HepG2 (cell line): ENCODE results near the gene FAM131C. TPM values are rescaled to one million over a fixed set of nuclear protein-coding genes. Genes with fewer than 3 reads are reported as not detected.

Experiments
- GATAD1 ChIP-seq: IDR thresholded peaks from 2 replicates; pipeline ENCODE4 v1.6.1; 2016; ENCODE audit warnings: missing genetic modification reagents, missing compliant biosample characterization
- KAT7 ChIP-seq: IDR thresholded peaks from 2 replicates; pipeline ENCODE4 v1.6.1; 2018; ENCODE audit warnings: borderline replicate concordance, missing compliant biosample characterization
- SP2 ChIP-seq: sonication (generic); formaldehyde crosslinking; IDR thresholded peaks from 2 replicates; pipeline ENCODE4 v1.5.1; 2020; ENCODE audit warnings: mild to moderate bottlenecking, missing genetic modification reagents
- TOE1 ChIP-seq: sonication (generic); formaldehyde crosslinking; IDR thresholded peaks from 2 replicates; pipeline ENCODE4 v1.4.0; 2020; ENCODE audit warnings: mild to moderate bottlenecking, missing genetic modification reagents
- ZFP37 ChIP-seq: sonication (generic); formaldehyde crosslinking; IDR thresholded peaks from 2 replicates; pipeline ENCODE4 v1.4.0; 2020; ENCODE audit warnings: missing genetic modification reagents, borderline replicate concordance
- ZNF253 ChIP-seq: sonication (generic); formaldehyde crosslinking; IDR thresholded peaks from 2 replicates; pipeline ENCODE4 v1.8.0; 2022; ENCODE audit warnings: mild to moderate bottlenecking, missing genetic modification reagents, borderline replicate concordance
- ZNF367 ChIP-seq: sonication (generic); formaldehyde crosslinking; IDR thresholded peaks from 2 replicates; pipeline ENCODE4 v1.4.0; 2020; ENCODE audit warnings: missing genetic modification reagents, borderline replicate concordance
- ZNF816 ChIP-seq: sonication (generic); formaldehyde crosslinking; IDR thresholded peaks from 2 replicates; pipeline ENCODE4 v1.8.0; 2022; ENCODE audit warnings: missing genetic modification reagents, mild to moderate bottlenecking, borderline replicate concordance
- polyA plus RNA-seq, 8 experiments: library from polyadenylated mRNA; depleted of rRNA in 3 of 8; stranded (reverse) in 7 of 8; unstranded in 1 of 8; fragments of >200 nt; fragmentation: Illumina TruSeq in 4 of 8; extraction: Trizol in 4 of 8; gene quantifications; 2 replicates each; pipeline versions ENCODE4 v1.2.1 to v1.2.3, GENCODE V29; 2011 to 2016; ENCODE audit warnings: low read depth in 4 of 8, missing spikeins in 1 of 8, mixed read lengths in 1 of 8; ENCODE audit not compliant: insufficient read depth in 1 of 8
- total RNA-seq, 5 experiments: library from RNA; depleted of rRNA; stranded (reverse); fragments of >200 nt; fragmentation: Illumina TruSeq; extraction: Trizol; gene quantifications; 2 replicates each; pipeline ENCODE4 v1.2.3, GENCODE V29; 2016; ENCODE audit warnings: low read depth in 1 of 5
- TF ChIP-seq, protein P1 (sequence below), 2 experiments: sonication (generic) in 1 of 2; formaldehyde crosslinking in 1 of 2; IDR thresholded peaks; 2 replicates each; pipeline versions ENCODE4 v1.6.1 to v1.9.0; 2014 to 2022; ENCODE audit warnings: antibody characterized with exemption in 1 of 2, borderline replicate concordance in 1 of 2, inconsistent platforms in 1 of 2, low read depth in 1 of 2, missing genetic modification reagents in 1 of 2
- TF ChIP-seq, protein P2 (sequence below): sonication (generic); formaldehyde crosslinking; IDR thresholded peaks from 2 replicates; pipeline ENCODE4 v1.4.0; 2020; ENCODE audit warnings: low read depth, mild to moderate bottlenecking, missing genetic modification reagents
- TF ChIP-seq, protein P3 (sequence below): sonication (generic); formaldehyde crosslinking; IDR thresholded peaks from 2 replicates; pipeline ENCODE4 v1.9.0; 2021; ENCODE audit warnings: missing genetic modification reagents, mild to moderate bottlenecking, borderline replicate concordance
- TF ChIP-seq, protein P4 (sequence below): sonication (generic); formaldehyde crosslinking; IDR thresholded peaks from 2 replicates; pipeline ENCODE4 v1.4.0; 2020; ENCODE audit warnings: missing genetic modification reagents
- TF ChIP-seq, protein P5 (sequence below): sonication (generic); formaldehyde crosslinking; IDR thresholded peaks from 2 replicates; pipeline ENCODE4 v1.8.0; 2022; ENCODE audit warnings: missing genetic modification reagents, mild to moderate bottlenecking, borderline replicate concordance
- TF ChIP-seq, protein P6 (sequence below): sonication (generic); formaldehyde crosslinking; IDR thresholded peaks from 2 replicates; pipeline ENCODE4 v1.4.0; 2020; ENCODE audit warnings: missing genetic modification reagents

Gene FAM131C
- total and polyA plus RNA-seq, 2 of the 13 experiments (the other 11 are each of a cell fraction or from before 2014, with no cell fraction given): 0.07 TPM; not detected in 1

DNA sequence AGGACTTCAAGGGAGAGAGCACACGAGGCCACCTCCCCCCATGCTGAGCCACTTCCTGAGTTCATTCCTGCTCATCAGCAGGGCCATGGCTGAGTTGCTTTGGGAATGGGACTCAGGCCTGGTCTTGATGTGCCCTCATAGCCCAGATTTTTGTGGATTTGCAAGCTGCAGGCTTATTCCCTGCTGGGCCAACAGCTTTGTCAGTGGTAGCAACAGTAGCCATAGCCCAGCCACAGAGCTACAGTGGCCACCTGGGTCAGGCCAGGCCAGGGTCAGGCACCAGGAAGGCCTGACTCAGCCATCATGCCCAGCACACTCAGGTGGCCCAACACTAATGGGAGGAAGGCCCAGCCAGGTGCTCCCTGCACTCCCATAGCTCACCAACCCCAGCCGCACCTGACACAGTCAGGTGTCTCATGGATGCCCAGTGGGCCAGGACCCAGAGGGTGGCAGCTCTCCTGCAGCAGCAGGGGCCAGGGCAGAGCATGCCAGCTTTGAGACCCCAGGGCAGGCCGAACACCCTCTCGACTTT, 49.0 kb upstream of the FAM131C start (continued):
- no peak for TF ChIP-seq KAT7 (CRISPR knock-in tag)
- TF ChIP-seq TOE1 (CRISPR knock-in tag): no peak
- no peak for TF ChIP-seq SP2 (CRISPR knock-in tag)
- TF ChIP-seq, protein P1, sequence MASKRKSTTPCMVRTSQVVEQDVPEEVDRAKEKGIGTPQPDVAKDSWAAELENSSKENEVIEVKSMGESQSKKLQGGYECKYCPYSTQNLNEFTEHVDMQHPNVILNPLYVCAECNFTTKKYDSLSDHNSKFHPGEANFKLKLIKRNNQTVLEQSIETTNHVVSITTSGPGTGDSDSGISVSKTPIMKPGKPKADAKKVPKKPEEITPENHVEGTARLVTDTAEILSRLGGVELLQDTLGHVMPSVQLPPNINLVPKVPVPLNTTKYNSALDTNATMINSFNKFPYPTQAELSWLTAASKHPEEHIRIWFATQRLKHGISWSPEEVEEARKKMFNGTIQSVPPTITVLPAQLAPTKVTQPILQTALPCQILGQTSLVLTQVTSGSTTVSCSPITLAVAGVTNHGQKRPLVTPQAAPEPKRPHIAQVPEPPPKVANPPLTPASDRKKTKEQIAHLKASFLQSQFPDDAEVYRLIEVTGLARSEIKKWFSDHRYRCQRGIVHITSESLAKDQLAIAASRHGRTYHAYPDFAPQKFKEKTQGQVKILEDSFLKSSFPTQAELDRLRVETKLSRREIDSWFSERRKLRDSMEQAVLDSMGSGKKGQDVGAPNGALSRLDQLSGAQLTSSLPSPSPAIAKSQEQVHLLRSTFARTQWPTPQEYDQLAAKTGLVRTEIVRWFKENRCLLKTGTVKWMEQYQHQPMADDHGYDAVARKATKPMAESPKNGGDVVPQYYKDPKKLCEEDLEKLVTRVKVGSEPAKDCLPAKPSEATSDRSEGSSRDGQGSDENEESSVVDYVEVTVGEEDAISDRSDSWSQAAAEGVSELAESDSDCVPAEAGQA (IDR thresholded peaks at IDR 0.05; ENCODE audit: low read depth): no peak
- TF ChIP-seq, protein P1 (CRISPR knock-in tag; IDR thresholded peaks at IDR 0.05; ENCODE audit: borderline replicate concordance): no peak
- TF ChIP-seq, protein P2, sequence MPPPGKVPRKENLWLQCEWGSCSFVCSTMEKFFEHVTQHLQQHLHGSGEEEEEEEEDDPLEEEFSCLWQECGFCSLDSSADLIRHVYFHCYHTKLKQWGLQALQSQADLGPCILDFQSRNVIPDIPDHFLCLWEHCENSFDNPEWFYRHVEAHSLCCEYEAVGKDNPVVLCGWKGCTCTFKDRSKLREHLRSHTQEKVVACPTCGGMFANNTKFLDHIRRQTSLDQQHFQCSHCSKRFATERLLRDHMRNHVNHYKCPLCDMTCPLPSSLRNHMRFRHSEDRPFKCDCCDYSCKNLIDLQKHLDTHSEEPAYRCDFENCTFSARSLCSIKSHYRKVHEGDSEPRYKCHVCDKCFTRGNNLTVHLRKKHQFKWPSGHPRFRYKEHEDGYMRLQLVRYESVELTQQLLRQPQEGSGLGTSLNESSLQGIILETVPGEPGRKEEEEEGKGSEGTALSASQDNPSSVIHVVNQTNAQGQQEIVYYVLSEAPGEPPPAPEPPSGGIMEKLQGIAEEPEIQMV (CRISPR knock-in tag): no peak
- TF ChIP-seq, protein P3, sequence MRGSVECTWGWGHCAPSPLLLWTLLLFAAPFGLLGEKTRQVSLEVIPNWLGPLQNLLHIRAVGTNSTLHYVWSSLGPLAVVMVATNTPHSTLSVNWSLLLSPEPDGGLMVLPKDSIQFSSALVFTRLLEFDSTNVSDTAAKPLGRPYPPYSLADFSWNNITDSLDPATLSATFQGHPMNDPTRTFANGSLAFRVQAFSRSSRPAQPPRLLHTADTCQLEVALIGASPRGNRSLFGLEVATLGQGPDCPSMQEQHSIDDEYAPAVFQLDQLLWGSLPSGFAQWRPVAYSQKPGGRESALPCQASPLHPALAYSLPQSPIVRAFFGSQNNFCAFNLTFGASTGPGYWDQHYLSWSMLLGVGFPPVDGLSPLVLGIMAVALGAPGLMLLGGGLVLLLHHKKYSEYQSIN (CRISPR knock-in tag): no peak
- TF ChIP-seq, protein P4, sequence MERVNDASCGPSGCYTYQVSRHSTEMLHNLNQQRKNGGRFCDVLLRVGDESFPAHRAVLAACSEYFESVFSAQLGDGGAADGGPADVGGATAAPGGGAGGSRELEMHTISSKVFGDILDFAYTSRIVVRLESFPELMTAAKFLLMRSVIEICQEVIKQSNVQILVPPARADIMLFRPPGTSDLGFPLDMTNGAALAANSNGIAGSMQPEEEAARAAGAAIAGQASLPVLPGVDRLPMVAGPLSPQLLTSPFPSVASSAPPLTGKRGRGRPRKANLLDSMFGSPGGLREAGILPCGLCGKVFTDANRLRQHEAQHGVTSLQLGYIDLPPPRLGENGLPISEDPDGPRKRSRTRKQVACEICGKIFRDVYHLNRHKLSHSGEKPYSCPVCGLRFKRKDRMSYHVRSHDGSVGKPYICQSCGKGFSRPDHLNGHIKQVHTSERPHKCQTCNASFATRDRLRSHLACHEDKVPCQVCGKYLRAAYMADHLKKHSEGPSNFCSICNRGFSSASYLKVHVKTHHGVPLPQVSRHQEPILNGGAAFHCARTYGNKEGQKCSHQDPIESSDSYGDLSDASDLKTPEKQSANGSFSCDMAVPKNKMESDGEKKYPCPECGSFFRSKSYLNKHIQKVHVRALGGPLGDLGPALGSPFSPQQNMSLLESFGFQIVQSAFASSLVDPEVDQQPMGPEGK (CRISPR knock-in tag): no peak
- no peak for TF ChIP-seq GATAD1 (CRISPR knock-in tag)
- no peak for TF ChIP-seq ZNF367
- TF ChIP-seq ZNF253 (CRISPR knock-in tag): no peak
- TF ChIP-seq ZFP37 (CRISPR knock-in tag): no peak
- TF ChIP-seq ZNF816: no peak
- TF ChIP-seq, protein P5, sequence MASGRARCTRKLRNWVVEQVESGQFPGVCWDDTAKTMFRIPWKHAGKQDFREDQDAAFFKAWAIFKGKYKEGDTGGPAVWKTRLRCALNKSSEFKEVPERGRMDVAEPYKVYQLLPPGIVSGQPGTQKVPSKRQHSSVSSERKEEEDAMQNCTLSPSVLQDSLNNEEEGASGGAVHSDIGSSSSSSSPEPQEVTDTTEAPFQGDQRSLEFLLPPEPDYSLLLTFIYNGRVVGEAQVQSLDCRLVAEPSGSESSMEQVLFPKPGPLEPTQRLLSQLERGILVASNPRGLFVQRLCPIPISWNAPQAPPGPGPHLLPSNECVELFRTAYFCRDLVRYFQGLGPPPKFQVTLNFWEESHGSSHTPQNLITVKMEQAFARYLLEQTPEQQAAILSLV (CRISPR knock-in tag): no peak
- TF ChIP-seq, protein P6, sequence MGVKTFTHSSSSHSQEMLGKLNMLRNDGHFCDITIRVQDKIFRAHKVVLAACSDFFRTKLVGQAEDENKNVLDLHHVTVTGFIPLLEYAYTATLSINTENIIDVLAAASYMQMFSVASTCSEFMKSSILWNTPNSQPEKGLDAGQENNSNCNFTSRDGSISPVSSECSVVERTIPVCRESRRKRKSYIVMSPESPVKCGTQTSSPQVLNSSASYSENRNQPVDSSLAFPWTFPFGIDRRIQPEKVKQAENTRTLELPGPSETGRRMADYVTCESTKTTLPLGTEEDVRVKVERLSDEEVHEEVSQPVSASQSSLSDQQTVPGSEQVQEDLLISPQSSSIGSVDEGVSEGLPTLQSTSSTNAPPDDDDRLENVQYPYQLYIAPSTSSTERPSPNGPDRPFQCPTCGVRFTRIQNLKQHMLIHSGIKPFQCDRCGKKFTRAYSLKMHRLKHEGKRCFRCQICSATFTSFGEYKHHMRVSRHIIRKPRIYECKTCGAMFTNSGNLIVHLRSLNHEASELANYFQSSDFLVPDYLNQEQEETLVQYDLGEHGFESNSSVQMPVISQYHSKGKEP: no peak
